OCI-LY7 (cell line): Measurements from ENCODE around the gene WNT7A.

Source experiments
- CTCF ChIP-seq: fragments of 200-600 bp; sonication (generic); conservative IDR thresholded peaks from 2 replicates; pipeline ENCODE4 v1.5.1; 2014; ENCODE audit warnings: mild to moderate bottlenecking, antibody characterized with exemption, low read length, moderate library complexity, mixed read lengths
- EZH2phosphoT487 ChIP-seq: fragments of 200-600 bp; sonication (generic); IDR thresholded peaks from 2 replicates; pipeline ENCODE4 v1.6.1; 2018; ENCODE audit warnings: low read depth, borderline replicate concordance, mild to moderate bottlenecking, mixed run types, antibody characterized with exemption, low read length, moderate library complexity, mixed read lengths

GRCh38 chr3:13812034-13812471, 67.8 kb downstream of the WNT7A start:
- TF ChIP-seq CTCF, result no peak
- no peak for TF ChIP-seq EZH2phosphoT487
